GM12878 (cell line): ENCODE data around the gene ATP6V0D1. TPM values are rescaled to one million over a fixed set of nuclear protein-coding genes. Genes with fewer than 3 reads are reported as not detected.

Source experiments
- ATF2 ChIP-seq: IDR thresholded peaks from 2 replicates; pipeline ENCODE4 v1.6.1; 2012; ENCODE audit warnings: low read length, inconsistent platforms
- HSF1 ChIP-seq: fragments of 150-350 bp; IDR thresholded peaks from 2 replicates; pipeline ENCODE4 v1.6.1; 2014; ENCODE audit warnings: mild to moderate bottlenecking, low read depth, low read length
- IRF5 ChIP-seq: fragments of 450-650 bp; IDR thresholded peaks from 2 replicates; pipeline ENCODE4 v1.6.1; 2017; ENCODE audit warnings: borderline replicate concordance
- KLF5 ChIP-seq: fragments of 450-650 bp; IDR thresholded peaks from 2 replicates; pipeline ENCODE4 v1.6.1; 2014; ENCODE audit warnings: mild to moderate bottlenecking; ENCODE audit not compliant: partially characterized antibody
- RAD51 ChIP-seq: fragments of 450-650 bp; IDR thresholded peaks from 2 replicates; pipeline ENCODE4 v1.6.1; 2016; ENCODE audit warnings: moderate library complexity, mild to moderate bottlenecking, inconsistent platforms
- RELA ChIP-seq: fragments of 450-650 bp; IDR thresholded peaks from 2 replicates; pipeline ENCODE4 v1.8.0; 2014; ENCODE audit warnings: borderline replicate concordance; ENCODE audit not compliant: partially characterized antibody
- SREBF1 ChIP-seq: IDR thresholded peaks from 2 replicates; pipeline ENCODE4 v1.6.1; 2012; ENCODE audit warnings: mild to moderate bottlenecking, low read length
- polyA plus RNA-seq, 11 experiments: library from polyadenylated mRNA; depleted of rRNA in 4 of 11; unstranded in 6 of 11; stranded (reverse) in 5 of 11; fragments of >200 nt; fragmentation: Nextera tagmentation in 4 of 11; fragmentation: Illumina TruSeq in 1 of 11; extraction: Ambion mirVana in 4 of 11; extraction: Trizol in 1 of 11; gene quantifications; 1 replicate in 1 of 11; 2 replicates in 10 of 11; pipeline versions ENCODE4 v1.2.1 to v1.2.3, GENCODE V29; 2011 to 2016; ENCODE audit warnings: inconsistent platforms in 2 of 11, missing spikeins in 2 of 11, low read depth in 1 of 11
- total RNA-seq, 4 experiments: library from RNA; depleted of rRNA in 3 of 4; stranded (reverse); fragments of >200 nt in 3 of 4; fragmentation: Illumina TruSeq in 1 of 4; extraction: Trizol in 1 of 4; gene quantifications; 2 replicates each; pipeline versions ENCODE4 v1.2.1 to v1.2.3, GENCODE V29; 2013 to 2021

Gene ATP6V0D1
- total and polyA plus RNA-seq, 10 of the 15 experiments (the other 5 are each of a cell fraction or from before 2014, with no cell fraction given): 28.1 to 141 (median 70.3) TPM

GRCh38 chr16:67480833-67481560 is at the start of gene ATP6V0D1 (continued):
- no peak for TF ChIP-seq HSF1
- peak; percentile 99 for TF ChIP-seq RELA
- no peak for TF ChIP-seq IRF5
- peak; percentile 71; the same call in 1 of the 2 replicates for TF ChIP-seq SREBF1
- TF ChIP-seq ATF2: no peak
- TF ChIP-seq KLF5: no peak
- peak; percentile 100 for TF ChIP-seq RAD51
